Large intestine (tissue), 3 donors: Measurements from ENCODE around the gene FITM2. TPM values are rescaled to one million over a fixed set of nuclear protein-coding genes. Genes with fewer than 3 reads are reported as not detected.

Experiments used
- DNase-seq, 2 donors: peaks; one replicate each; pipeline versions ENCODE4 v3.0.0 to v3.0.0-alpha.2; 2013
- H3K27ac ChIP-seq: one replicate; pipeline ENCODE4 v1.5.1; 2013; ENCODE audit warnings: low read length
- H3K27me3 ChIP-seq: 2 replicates; pipeline ENCODE4 v1.6.1; 2013; ENCODE audit warnings: low read length; ENCODE audit not compliant: control insufficient read depth, insufficient read depth
- H3K36me3 ChIP-seq: 2 replicates; pipeline ENCODE4 v1.6.1; 2013; ENCODE audit warnings: low read length; ENCODE audit not compliant: control insufficient read depth, insufficient read depth
- H3K4me1 ChIP-seq: one replicate; pipeline ENCODE4 v1.6.1; 2013; ENCODE audit warnings: low read length; ENCODE audit not compliant: control insufficient read depth, insufficient read depth
- H3K4me3 ChIP-seq: one replicate; pipeline ENCODE4 v1.5.1; 2013; ENCODE audit warnings: low read length
- H3K9me3 ChIP-seq: one replicate; pipeline ENCODE4 v1.6.1; 2013; ENCODE audit warnings: mild to moderate bottlenecking, low read depth, low read length, moderate library complexity; ENCODE audit not compliant: control insufficient read depth
- whole genome bisulfite sequencing: methylation state at CpG from one replicate; pipeline ENCODE4 v1.1.5; 2013; ENCODE audit warnings: low lambda C conversion rate; ENCODE audit not compliant: insufficient coverage; 5-methylcytosine and 5-hydroxymethylcytosine counted together
- polyA plus RNA-seq: library from polyadenylated mRNA; unstranded; fragments of 120-200 nt; gene quantifications from one replicate; pipeline ENCODE4 v1.2.1, GENCODE V29; 2013

The FITM2 gene
- polyA plus RNA-seq, 1 donor, result 7.4 TPM

DNA sequence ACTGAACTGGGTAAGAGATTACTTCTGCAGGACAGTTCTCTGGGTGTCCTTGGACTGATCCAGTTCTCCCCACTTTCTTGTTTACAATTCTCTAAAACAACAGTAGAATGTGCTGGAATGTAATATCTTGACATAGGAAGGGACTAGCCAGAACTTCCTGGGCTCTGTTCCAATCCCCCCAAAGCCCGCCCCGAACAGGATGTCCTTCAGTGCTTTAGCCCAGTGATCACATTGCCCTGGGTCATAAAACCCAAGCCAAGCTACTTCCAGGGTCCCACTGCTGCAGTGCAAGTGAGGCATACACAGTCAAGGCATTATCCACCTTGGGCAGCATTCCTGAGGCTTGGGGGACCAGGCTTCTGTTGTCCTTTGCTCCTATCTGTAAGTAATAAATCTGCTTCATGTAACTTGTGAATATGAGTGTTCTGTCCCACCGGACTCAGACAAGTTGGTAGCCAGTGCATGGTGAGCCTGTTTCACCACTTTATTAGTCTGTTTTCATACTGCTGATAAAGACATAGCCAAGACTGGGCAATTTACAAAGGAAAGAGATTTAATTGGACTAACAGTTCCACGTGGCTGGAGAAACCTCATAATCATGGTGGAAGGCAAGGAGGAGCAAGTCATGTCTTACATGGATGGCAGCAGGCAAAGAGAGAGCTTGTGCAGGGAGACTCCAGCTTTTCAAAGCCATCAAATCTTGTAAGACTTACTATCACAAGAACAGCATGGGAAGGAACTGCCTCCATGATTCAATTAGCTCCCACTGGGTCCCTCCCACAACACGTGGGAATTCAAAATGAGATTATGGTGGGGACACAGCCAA, 23.5 kb downstream of the FITM2 start:
- no peaks in the 10 kb centered on the region for H3K4me1 ChIP-seq
- no peaks in the 10 kb centered on the region for H3K36me3 ChIP-seq
- H3K4me3 ChIP-seq, result no peak overlapping the region
- H3K27me3 ChIP-seq, result no peaks in the 10 kb centered on the region
- no peak overlapping the region for H3K27ac ChIP-seq
- no peak for DNase-seq
- no CpG with 5 or more reads among the region's 5 CpGs for WGBS
- H3K9me3 ChIP-seq, result no peaks in the 10 kb centered on the region

DNA sequence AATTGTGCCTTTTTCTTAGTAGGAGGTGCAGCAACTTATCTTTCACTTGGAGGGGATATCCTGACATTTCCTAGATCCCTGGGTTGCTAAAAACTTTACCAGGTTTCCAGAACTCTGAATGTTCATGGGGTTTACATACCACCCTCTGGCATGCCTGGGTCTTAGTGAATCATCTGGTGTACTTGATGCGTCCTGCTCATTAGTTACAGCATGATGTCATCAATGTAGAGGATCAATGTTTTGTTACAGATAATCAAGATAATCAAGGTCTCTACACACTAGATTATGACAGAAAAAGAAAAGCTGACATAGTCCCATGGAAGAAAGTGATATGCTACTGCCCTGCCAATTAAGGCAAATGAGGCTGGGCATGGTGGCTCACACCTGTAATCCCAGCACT, 27.0 kb downstream of the FITM2 start:
- H3K27me3 ChIP-seq, result no peaks in the 10 kb centered on the region
- H3K36me3 ChIP-seq, result no peaks in the 10 kb centered on the region
- H3K27ac ChIP-seq, result no peak overlapping the region
- H3K9me3 ChIP-seq, result no peaks in the 10 kb centered on the region
- DNase-seq, result no peak
- peaks cover 7% of the 10 kb centered on the region for H3K4me1 ChIP-seq
- H3K4me3 ChIP-seq, result no peak overlapping the region
- no CpG with 5 or more reads among the region's 1 CpG for WGBS

DNA sequence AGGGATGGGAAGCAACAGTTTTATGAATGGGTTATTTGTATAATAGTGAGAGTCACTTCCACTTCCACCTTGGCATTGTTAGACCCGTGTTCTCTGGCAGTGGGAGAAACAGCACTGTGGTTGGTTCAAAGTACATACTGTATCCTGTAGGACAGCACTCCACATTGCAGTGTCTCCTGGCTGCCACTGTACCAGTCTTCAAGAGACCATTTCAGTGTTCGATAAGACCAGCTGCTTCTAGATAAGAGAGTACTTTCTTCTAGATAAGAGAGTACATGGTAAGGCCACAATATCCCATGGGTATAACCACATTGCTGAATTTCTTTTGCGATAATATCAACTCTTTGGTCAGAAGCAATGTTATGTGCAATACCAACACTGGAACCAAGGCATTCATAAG, 28.8 kb downstream of the FITM2 start:
- peak; percentile 31 to 66 for DNase-seq
- H3K4me3 ChIP-seq, result no peak overlapping the region
- H3K27ac ChIP-seq, result no peak overlapping the region
- H3K36me3 ChIP-seq, result no peaks in the 10 kb centered on the region
- no peaks in the 10 kb centered on the region for H3K9me3 ChIP-seq
- no peaks in the 10 kb centered on the region for H3K27me3 ChIP-seq
- WGBS, result no CpG with 5 or more reads among the region's 3 CpGs
- peaks cover 7% of the 10 kb centered on the region for H3K4me1 ChIP-seq

DNA sequence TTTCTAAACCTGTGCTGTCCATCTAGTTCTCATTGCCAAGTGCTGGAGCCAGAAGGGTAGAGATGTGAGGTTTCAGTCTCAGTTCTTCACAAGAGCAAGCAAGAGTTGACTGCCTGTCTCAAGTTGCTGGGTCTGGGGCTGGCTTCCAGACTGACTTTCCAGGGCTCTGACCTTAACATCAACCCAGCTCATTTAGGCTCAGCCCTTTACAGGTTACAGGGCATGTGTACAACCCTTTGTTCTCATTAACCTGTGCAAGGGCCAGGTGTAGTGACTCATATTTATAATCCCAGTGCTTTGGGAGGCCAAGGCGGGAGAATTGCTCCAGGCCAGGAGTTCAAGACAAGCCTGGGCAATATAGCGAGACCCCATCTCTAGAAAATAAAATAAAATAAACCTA, 30.6 kb downstream of the FITM2 start:
- Histone ChIP-seq H3K4me3 (no peak overlapping the region), H3K36me3 (no peaks in the 10 kb centered on the region), H3K27ac (no peak overlapping the region), H3K9me3 (no peaks in the 10 kb centered on the region), H3K4me1 (peaks cover 7% of the 10 kb centered on the region), H3K27me3 (no peaks in the 10 kb centered on the region)
- no peak for DNase-seq
- 100% methylated on average over 1 of the region's 2 CpGs for WGBS

DNA sequence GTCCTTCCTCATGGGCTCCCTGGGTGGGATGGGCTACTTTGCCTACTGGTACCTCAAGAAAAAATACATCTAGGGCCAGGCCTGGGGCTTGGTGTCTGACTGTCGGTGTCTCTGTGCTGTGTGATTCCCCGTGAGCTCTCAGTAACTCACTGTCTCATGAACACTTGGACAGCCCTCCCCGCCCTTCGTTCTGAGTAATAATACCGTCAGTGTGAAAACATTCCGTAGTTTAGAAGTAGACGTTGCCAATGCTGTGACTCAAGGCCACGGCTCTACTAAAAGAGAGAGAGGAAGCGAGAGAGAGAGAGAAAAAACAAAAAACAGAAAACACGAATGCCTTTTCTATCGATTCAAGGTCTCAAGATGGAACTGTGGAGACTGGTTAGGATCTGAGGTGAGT, 31.8 kb downstream of the FITM2 start:
- 86% methylated on average over 7 of the region's 11 CpGs for WGBS
- Histone ChIP-seq H3K27me3 (no peaks in the 10 kb centered on the region), H3K4me1 (peaks cover 7% of the 10 kb centered on the region), H3K36me3 (no peaks in the 10 kb centered on the region), H3K27ac (no peak overlapping the region), H3K4me3 (no peak overlapping the region), H3K9me3 (no peaks in the 10 kb centered on the region)
- no peak for DNase-seq

DNA sequence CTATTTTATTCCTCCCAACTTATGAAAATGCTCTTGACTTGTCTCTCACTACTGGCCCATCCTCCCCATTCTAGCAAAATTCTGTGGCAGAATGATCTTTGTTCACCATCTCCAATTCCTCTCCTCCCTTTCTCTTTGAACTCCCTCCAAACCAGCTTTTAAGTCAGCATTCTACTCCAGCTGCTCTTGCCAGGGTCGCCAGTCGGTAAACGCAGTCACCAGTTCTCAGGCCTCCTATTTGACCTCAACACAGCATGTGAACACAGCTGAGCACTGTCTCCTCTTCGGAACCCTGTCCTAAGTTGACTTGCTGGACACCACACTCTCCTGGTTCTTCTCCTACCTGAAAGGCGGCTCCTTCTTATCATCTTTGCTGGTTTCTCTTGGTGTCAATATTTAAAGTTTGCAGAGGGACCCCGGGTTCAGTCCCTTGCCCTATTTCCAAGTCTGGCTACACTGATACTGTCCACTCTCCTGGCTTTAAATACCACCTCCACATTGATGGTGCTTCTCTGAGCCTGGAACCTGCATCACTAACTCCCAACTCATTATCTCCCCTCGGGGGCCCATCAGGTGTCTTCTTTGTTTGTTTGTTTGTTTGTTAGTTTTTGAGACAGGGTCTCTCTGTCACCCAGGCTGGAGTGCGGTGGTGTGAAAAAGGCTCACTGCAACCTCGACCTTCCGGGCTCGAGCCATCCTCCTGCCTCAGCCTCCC, 36.5 kb downstream of the FITM2 start:
- Histone ChIP-seq H3K9me3 (no peaks in the 10 kb centered on the region), H3K36me3 (no peaks in the 10 kb centered on the region), H3K27me3 (no peaks in the 10 kb centered on the region), H3K4me1 (no peaks in the 10 kb centered on the region), H3K4me3 (no peak overlapping the region), H3K27ac (no peak overlapping the region)
- DNase-seq, result no peak
- no CpG with 5 or more reads among the region's 11 CpGs for WGBS

DNA sequence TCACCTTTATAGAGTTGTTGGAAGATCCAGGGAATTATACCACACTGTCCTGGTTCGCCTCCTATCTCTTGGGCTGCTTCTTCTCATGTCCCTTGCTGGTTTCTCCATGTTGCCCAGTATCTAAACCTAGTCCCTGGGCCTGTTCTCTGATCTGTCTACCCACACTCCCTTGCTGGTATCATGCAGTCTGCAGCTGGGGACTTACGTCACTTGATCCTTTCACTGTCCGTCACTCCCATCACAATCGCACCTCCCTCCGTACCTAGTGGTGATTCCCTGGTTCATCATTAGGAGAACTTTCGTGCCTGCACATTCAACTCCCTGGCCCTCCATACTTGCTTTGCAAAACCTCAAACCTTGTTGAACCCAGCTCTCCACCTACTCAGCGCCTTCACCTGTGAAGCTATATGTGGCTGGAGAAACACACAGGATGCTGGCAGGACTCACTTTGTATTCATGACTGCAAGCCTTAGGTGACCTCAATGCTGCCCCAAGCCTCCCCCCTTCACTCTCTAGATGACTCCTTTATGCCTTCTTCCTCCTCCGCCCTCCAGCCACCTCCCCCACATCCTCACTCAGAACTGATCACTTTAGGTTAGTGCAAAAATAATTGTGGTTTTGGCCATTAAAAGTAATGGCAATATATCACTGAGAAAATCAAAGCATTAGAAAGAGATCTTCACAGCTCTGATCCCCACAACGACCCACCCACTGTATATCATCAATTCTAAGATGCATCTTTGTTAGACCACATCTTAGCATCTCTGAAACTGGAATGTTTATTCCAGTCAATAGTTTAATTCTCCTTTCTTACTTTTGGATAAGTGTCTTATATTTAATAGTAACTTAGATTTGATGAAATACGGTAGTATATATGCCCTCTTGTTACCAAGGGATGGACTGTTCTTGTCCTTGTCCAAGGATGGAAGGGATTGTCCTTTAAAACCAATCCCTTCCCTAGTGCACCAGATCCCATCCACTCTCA, 37.5 kb downstream of the FITM2 start:
- H3K36me3 ChIP-seq, result no peaks in the 10 kb centered on the region
- H3K9me3 ChIP-seq, result no peaks in the 10 kb centered on the region
- no peak overlapping the region for H3K4me3 ChIP-seq
- H3K27ac ChIP-seq, result no peak overlapping the region
- H3K27me3 ChIP-seq, result no peaks in the 10 kb centered on the region
- no CpG with 5 or more reads among the region's 10 CpGs for WGBS
- no peak for DNase-seq
- no peaks in the 10 kb centered on the region for H3K4me1 ChIP-seq

DNA sequence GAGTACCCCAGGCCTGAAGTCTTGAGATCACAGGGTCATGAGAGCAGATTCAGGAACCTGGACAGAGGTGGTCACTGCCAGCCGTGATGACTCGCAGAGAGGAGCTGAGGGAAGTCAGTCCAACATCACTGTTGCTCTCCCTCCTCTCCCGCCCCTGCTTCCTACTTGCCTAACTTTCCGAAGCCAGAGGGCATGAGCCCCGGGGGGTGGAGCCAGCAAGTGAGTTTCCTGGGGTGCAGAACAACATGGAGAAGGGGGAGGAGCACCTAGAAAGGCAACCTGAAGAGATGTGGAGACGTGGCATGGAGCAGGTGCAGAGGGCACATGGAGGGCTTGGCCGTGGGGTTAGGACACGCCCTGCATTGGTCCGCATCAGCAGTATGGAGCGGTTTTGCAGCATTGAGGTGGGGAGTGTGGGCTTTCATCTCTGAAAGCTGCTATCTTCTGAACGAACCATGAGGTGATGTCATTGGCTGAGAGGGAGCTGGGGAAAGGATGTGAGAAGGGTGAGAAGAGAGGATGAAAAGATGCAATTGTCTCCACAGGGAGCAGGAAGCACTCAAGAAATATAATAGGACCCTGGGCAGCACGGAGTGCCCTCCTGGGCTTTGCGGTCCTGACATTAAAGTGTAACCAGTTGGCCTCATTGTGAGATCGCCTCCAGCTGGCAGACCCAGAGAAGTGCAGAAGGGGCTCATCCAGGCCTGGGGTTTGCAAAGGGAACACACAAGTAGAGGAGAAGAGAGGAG, 38.9 kb downstream of the FITM2 start:
- DNase-seq, result no peak
- no peaks in the 10 kb centered on the region for H3K4me1 ChIP-seq
- no peak overlapping the region for H3K4me3 ChIP-seq
- no peaks in the 10 kb centered on the region for H3K36me3 ChIP-seq
- no peak overlapping the region for H3K27ac ChIP-seq
- WGBS, result 43% methylated on average over 1 of the region's 14 CpGs
- H3K9me3 ChIP-seq, result no peaks in the 10 kb centered on the region
- H3K27me3 ChIP-seq, result no peaks in the 10 kb centered on the region

DNA sequence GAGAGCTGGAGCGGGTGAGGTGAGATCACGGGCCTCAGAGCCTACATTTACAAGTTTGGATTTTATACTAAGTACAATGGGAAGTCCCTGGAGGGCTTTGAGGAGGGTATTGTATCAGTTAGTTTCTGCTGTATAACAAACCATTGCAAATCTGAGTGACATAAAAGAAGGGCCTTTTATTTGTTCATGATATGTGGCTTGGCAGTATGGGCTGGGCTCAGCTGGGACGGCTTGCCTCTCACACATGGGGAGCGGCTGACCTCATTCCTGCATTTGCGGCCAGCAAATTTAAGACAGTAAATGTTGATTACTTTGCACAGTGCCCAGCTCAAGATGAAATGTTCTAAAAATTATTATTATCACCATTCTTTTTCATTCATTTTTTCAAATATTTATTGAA, 42.2 kb downstream of the FITM2 start:
- Histone ChIP-seq H3K9me3 (no peaks in the 10 kb centered on the region), H3K36me3 (no peaks in the 10 kb centered on the region), H3K4me3 (no peak overlapping the region), H3K27me3 (no peaks in the 10 kb centered on the region), H3K27ac (no peak overlapping the region), H3K4me1 (no peaks in the 10 kb centered on the region)
- no CpG with 5 or more reads among the region's 5 CpGs for WGBS
- no peak for DNase-seq
